Measurements from ENCODE around the gene ZFP90.

Gene ZFP90

DNA sequence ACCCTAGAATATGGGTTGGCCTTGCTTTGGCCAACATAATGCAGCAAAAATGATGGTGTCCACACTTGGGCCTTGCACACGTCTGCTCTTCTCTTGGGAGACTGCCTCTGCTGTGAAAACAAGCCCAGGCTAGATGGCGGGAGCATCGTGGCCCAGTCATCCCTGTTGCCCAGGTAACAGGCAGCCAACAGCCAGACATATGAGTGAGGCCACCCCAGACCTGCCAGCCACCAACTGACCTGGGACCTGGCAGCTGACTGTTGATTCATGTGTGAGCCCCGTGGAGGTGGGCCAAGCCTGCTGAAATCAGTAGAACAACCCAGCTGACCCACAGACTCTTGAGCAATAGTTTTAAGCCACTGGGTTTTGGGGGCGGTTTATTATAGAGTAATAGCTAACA lies 66.7 kb downstream of the ZFP90 start:
- TF ChIP-seq, protein P1, sequence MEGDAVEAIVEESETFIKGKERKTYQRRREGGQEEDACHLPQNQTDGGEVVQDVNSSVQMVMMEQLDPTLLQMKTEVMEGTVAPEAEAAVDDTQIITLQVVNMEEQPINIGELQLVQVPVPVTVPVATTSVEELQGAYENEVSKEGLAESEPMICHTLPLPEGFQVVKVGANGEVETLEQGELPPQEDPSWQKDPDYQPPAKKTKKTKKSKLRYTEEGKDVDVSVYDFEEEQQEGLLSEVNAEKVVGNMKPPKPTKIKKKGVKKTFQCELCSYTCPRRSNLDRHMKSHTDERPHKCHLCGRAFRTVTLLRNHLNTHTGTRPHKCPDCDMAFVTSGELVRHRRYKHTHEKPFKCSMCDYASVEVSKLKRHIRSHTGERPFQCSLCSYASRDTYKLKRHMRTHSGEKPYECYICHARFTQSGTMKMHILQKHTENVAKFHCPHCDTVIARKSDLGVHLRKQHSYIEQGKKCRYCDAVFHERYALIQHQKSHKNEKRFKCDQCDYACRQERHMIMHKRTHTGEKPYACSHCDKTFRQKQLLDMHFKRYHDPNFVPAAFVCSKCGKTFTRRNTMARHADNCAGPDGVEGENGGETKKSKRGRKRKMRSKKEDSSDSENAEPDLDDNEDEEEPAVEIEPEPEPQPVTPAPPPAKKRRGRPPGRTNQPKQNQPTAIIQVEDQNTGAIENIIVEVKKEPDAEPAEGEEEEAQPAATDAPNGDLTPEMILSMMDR (IDR thresholded peaks at IDR 0.05; ENCODE audit: low read depth, low read length): no peak
- H3K4me3 ChIP-seq (replicated peaks in 1 of 2; ENCODE audit: low read depth in 2 of 2, low read length in 2 of 2): no peak overlapping the region
- no peak for DNase-seq (ENCODE audit: low read depth in 2 of 2)

DNA sequence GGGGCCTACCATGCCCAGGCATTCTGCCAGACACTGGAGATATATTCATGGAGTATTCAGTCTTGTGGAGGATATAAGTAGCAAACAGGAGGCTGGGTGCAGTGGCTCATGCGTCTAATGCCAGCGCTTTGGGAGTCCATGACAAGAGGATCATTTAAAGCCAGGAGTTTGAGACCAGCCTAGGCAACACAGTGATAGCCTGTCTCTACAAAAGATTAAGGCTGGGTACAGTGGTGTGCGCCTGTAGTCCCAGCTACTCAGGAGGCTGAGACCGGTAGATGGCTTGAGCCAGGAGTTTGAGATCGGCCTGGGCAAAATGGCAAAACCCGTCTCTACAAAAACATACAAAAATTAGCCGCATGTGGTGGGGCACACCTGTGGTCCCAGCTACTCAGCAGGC lies 68.4 kb downstream of the ZFP90 start:
- DNase-seq (ENCODE audit: low read depth in 2 of 2): no peak
- no peak overlapping the region for H3K4me3 ChIP-seq (replicated peaks in 1 of 2; ENCODE audit: low read depth in 2 of 2, low read length in 2 of 2)
- TF ChIP-seq, protein P1 (IDR thresholded peaks at IDR 0.05; ENCODE audit: low read depth, low read length): no peak

DNA sequence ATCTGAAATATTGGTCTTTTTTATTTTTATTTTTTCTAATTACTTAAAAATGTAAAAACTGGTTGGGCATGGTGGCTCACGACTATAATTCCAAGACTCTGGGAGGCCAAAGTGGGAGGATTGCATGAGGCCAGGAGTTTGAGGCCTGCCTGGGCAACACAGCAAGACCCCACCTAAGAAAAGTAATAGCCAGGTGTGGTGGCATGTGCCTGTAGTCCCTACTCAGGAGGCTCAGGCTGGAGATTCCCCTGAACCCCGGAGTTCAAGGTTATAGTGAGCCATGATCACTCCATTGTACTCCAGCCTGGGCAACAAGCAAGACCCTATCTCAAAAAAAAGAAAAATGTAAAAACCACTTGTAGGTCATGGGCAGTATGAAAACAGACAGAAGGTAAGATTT lies 69.2 kb downstream of the ZFP90 start:
- H3K4me3 ChIP-seq (replicated peaks in 1 of 2; ENCODE audit: low read depth in 2 of 2, low read length in 2 of 2): no peak overlapping the region
- TF ChIP-seq, protein P1 (IDR thresholded peaks at IDR 0.05; ENCODE audit: low read depth, low read length): no peak
- DNase-seq (ENCODE audit: low read depth in 2 of 2): no peak

DNA sequence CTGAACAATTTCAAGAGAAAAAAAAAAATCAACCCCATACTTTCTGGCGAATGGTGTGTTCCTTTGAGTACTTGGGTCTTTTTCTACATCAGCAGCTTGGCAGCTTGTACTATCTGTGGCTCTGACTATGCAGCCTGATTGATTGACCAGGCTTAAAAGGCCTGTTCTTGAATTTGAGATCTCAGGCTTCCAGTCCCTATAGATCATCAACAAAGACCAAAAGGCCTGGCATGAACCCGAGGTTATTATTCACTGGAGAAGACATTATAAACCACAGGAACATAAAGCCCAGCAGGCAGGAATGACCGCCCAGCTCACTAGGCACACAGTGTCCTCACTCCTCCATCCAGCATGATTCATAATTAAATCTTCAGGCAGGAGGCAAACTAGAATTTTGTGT lies 73.9 kb downstream of the ZFP90 start:
- TF ChIP-seq, protein P1 (IDR thresholded peaks at IDR 0.05; ENCODE audit: low read depth, low read length): no peak
- H3K4me3 ChIP-seq (replicated peaks in 1 of 2; ENCODE audit: low read depth in 2 of 2, low read length in 2 of 2): no peak overlapping the region
- DNase-seq (ENCODE audit: low read depth in 2 of 2): no peak

DNA sequence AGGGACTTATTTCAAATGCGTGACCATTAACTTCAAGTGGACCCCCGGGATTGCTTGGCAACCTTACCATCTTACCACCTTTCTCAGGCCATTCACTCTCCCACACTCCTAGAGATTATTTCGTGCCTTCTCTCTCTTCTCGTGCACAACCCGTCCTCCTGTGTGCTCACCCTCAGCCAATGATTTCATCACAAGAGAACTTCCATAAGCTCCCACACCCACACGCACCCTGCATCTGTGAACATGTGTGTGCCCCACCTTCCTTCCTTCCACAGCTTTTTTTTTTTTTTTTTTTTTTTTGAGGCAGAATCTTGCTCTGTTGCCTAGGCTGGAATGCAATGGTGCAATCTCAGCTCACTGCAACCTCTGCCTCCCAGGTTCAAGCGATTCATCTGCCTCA lies 78.6 kb downstream of the ZFP90 start:
- DNase-seq (ENCODE audit: low read depth in 2 of 2): no peak
- TF ChIP-seq, protein P1 (IDR thresholded peaks at IDR 0.05; ENCODE audit: low read depth, low read length): no peak
- H3K4me3 ChIP-seq (replicated peaks in 1 of 2; ENCODE audit: low read depth in 2 of 2, low read length in 2 of 2): no peak overlapping the region
